Fibroblast of lung (primary cell): ENCODE measurements around the gene PHF24. TPM values are rescaled to one million over a fixed set of nuclear protein-coding genes. Genes with fewer than 3 reads are reported as not detected.

Experiments
- DNase-seq, 2 donors: peaks; one replicate each; pipeline versions ENCODE4 v3.0.0 to v3.0.0-alpha.2; 2010; ENCODE audit warnings: low read depth in 2 of 2
- H2AFZ ChIP-seq: 2 replicates; pipeline ENCODE4 v1.5.1; 2012; ENCODE audit warnings: low read length, control low read depth, inconsistent platforms
- H3K27ac ChIP-seq: 2 replicates; pipeline ENCODE4 v1.5.1; 2011; ENCODE audit warnings: low read length, control low read depth; ENCODE audit not compliant: insufficient read depth
- H3K27me3 ChIP-seq: 2 replicates; pipeline ENCODE4 v1.5.1; 2011; ENCODE audit warnings: mild to moderate bottlenecking, low read length; ENCODE audit not compliant: control insufficient read depth, insufficient read depth
- H3K36me3 ChIP-seq: 2 replicates; pipeline ENCODE4 v1.5.1; 2011; ENCODE audit warnings: low read length; ENCODE audit not compliant: control insufficient read depth, insufficient read depth
- H3K4me1 ChIP-seq: 2 replicates; pipeline ENCODE4 v1.5.1; 2011; ENCODE audit warnings: low read length; ENCODE audit not compliant: control insufficient read depth, insufficient read depth; ENCODE audit errors: extremely low read depth
- H3K4me2 ChIP-seq: 2 replicates; pipeline ENCODE4 v1.5.1; 2011; ENCODE audit warnings: low read length, control low read depth; ENCODE audit not compliant: insufficient read depth; ENCODE audit errors: extremely low read depth
- H3K4me3 ChIP-seq, 4 experiments: fragments of 200-600 bp in 1 of 4; sonication (generic) in 1 of 4; replicated peaks in 1 of 4; 2 replicates each; pipeline ENCODE4 v1.5.1; 2011 to 2016; ENCODE audit warnings: low read length in 4 of 4, low read depth in 3 of 4, mild to moderate bottlenecking in 3 of 4, control low read depth in 2 of 4, inconsistent platforms in 1 of 4, mixed read lengths in 1 of 4; ENCODE audit not compliant: insufficient read depth in 1 of 4; ENCODE audit errors: control extremely low read depth in 1 of 4
- H3K79me2 ChIP-seq: 2 replicates; pipeline ENCODE4 v1.5.1; 2012; ENCODE audit warnings: mild to moderate bottlenecking, low read length, inconsistent platforms; ENCODE audit not compliant: control insufficient read depth, insufficient read depth
- H3K9ac ChIP-seq: 2 replicates; pipeline ENCODE4 v1.5.1; 2011; ENCODE audit warnings: mild to moderate bottlenecking, low read length, control low read depth; ENCODE audit not compliant: insufficient read depth
- H3K9me3 ChIP-seq: 2 replicates; pipeline ENCODE4 v1.5.1; 2012; ENCODE audit warnings: low read depth, low read length; ENCODE audit not compliant: control insufficient read depth, insufficient read depth
- H4K20me1 ChIP-seq: 2 replicates; pipeline ENCODE4 v1.5.1; 2011; ENCODE audit warnings: low read length; ENCODE audit not compliant: control insufficient read depth, insufficient read depth; ENCODE audit errors: extremely low read depth
- EZH2 ChIP-seq: IDR thresholded peaks from 2 replicates; pipeline ENCODE4 v1.5.1; 2012; ENCODE audit warnings: low read length, control low read depth, mild to moderate bottlenecking; ENCODE audit errors: missing control alignments
- polyA plus RNA-seq, 2 donors: library from polyadenylated mRNA; depleted of rRNA in 1 of 2; stranded (reverse) in 1 of 2; unstranded in 1 of 2; fragments of >200 nt; gene quantifications; 2 replicates each; pipeline ENCODE4 v1.2.1, GENCODE V29; 2011 to 2012; ENCODE audit warnings: missing spikeins in 1 of 2
- total RNA-seq: library from RNA; depleted of rRNA; stranded (reverse); fragments of >200 nt; gene quantifications from 2 replicates; pipeline ENCODE4 v1.2.1, GENCODE V29; 2014
- TF ChIP-seq, protein P1 (sequence below), 2 donors: IDR thresholded peaks in 1 of 2; conservative IDR thresholded peaks in 1 of 2; 1 replicate in 1 of 2; 2 replicates in 1 of 2; pipeline ENCODE4 v1.5.1; 2011 to 2012; ENCODE audit warnings: low read length in 2 of 2, control low read depth in 1 of 2, inconsistent platforms in 1 of 2, low read depth in 1 of 2, mild to moderate bottlenecking in 1 of 2

Gene PHF24
- total and polyA plus RNA-seq, 2 donors (not counting 1 experiment from before 2014, with no cell fraction given): 0.17 TPM; not detected in 1

GRCh38 chr9:35026671-35027070, 68.6 kb downstream of the PHF24 start:
- H4K20me1 ChIP-seq: no peaks in the 10 kb centered on the region
- no peak for DNase-seq
- H3K27me3 ChIP-seq: no peaks in the 10 kb centered on the region
- H3K36me3 ChIP-seq: no peaks in the 10 kb centered on the region
- H3K4me1 ChIP-seq: peaks cover 2% of the 10 kb centered on the region
- TF ChIP-seq, protein P1, sequence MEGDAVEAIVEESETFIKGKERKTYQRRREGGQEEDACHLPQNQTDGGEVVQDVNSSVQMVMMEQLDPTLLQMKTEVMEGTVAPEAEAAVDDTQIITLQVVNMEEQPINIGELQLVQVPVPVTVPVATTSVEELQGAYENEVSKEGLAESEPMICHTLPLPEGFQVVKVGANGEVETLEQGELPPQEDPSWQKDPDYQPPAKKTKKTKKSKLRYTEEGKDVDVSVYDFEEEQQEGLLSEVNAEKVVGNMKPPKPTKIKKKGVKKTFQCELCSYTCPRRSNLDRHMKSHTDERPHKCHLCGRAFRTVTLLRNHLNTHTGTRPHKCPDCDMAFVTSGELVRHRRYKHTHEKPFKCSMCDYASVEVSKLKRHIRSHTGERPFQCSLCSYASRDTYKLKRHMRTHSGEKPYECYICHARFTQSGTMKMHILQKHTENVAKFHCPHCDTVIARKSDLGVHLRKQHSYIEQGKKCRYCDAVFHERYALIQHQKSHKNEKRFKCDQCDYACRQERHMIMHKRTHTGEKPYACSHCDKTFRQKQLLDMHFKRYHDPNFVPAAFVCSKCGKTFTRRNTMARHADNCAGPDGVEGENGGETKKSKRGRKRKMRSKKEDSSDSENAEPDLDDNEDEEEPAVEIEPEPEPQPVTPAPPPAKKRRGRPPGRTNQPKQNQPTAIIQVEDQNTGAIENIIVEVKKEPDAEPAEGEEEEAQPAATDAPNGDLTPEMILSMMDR (conservative IDR thresholded peaks at IDR 0.05 in 1 of 2, IDR thresholded peaks at IDR 0.05 in 1 of 2; ENCODE audit: low read depth in 1 of 2, low read length in 2 of 2): no peak
- TF ChIP-seq EZH2: no peak
- no peak overlapping the region for H3K4me3 ChIP-seq
- no peaks in the 10 kb centered on the region for H3K9me3 ChIP-seq
- H3K79me2 ChIP-seq: no peaks in the 10 kb centered on the region
- H3K4me2 ChIP-seq: no peak overlapping the region
- H2AFZ ChIP-seq: no peak overlapping the region
- H3K9ac ChIP-seq: no peak overlapping the region
- no peak overlapping the region for H3K27ac ChIP-seq

DNA sequence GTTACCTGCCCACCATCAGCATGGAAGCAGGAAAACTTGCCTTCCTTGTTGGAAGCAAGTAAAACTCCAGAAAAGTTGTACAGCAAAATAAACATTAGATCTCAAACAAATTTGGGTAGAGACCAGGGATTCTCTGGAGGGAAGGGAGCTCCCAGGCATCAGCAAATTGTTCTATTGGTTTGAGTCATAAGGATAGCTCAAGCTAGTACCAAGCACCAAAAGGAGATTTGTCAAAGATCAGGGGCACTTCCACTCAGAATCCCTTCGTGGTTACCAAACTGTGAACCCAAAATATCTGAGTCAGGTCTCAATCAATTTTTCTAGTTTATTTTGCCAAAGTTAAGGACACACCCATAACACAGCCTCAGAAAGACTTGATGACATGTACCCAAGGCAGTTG, 69.3 kb downstream of the PHF24 start:
- Histone ChIP-seq H4K20me1 (no peaks in the 10 kb centered on the region), H3K27ac (no peak overlapping the region), H3K4me3 (no peak overlapping the region), H3K36me3 (no peaks in the 10 kb centered on the region), H2AFZ (no peak overlapping the region), H3K4me1 (peaks cover 2% of the 10 kb centered on the region), H3K4me2 (no peak overlapping the region), H3K79me2 (no peaks in the 10 kb centered on the region), H3K9me3 (no peaks in the 10 kb centered on the region), H3K9ac (no peak overlapping the region), H3K27me3 (no peaks in the 10 kb centered on the region)
- no peak for TF ChIP-seq EZH2
- TF ChIP-seq, protein P1 (conservative IDR thresholded peaks at IDR 0.05 in 1 of 2, IDR thresholded peaks at IDR 0.05 in 1 of 2; ENCODE audit: low read depth in 1 of 2, low read length in 2 of 2): no peak
- no peak for DNase-seq

GRCh38 chr9:35027860-35028259, 69.8 kb downstream of the PHF24 start:
- Histone ChIP-seq H3K27me3 (no peaks in the 10 kb centered on the region), H4K20me1 (no peaks in the 10 kb centered on the region), H3K36me3 (no peaks in the 10 kb centered on the region), H3K4me1 (peaks cover 2% of the 10 kb centered on the region), H3K9ac (no peak overlapping the region), H3K9me3 (no peaks in the 10 kb centered on the region), H2AFZ (no peak overlapping the region), H3K79me2 (no peaks in the 10 kb centered on the region), H3K27ac (no peak overlapping the region), H3K4me2 (no peak overlapping the region), H3K4me3 (no peak overlapping the region)
- DNase-seq: no peak
- TF ChIP-seq, protein P1 (conservative IDR thresholded peaks at IDR 0.05 in 1 of 2, IDR thresholded peaks at IDR 0.05 in 1 of 2; ENCODE audit: low read depth in 1 of 2, low read length in 2 of 2): no peak
- no peak for TF ChIP-seq EZH2
